ENCODE data around the gene ZNF74.

The ZNF74 gene

DNA sequence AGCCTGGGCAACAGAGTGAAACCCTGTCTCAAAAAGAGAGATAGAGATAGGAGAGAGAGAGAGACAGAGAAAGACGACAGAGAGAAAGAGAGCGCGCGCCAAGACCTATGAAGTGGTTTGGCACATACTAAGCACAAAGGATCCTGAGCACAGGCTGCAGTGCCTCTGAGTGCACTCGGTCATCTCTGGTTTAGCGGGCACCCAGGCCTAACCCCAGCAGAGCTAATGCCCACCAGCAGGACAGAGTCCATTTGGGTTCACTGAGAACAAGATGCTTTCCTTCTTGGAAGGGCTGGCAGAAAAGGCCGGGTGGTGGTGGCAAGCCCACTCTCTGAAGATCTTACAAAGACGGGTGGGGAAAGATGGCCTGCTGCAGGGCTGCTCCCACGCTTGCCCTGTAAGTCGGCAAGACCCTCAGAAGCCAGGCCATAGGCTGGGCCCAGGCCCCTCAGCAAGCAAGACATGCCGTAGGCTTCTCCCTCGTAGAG lies 40.4 kb downstream of the ZNF74 start:
- no peak for DNase-seq

DNA sequence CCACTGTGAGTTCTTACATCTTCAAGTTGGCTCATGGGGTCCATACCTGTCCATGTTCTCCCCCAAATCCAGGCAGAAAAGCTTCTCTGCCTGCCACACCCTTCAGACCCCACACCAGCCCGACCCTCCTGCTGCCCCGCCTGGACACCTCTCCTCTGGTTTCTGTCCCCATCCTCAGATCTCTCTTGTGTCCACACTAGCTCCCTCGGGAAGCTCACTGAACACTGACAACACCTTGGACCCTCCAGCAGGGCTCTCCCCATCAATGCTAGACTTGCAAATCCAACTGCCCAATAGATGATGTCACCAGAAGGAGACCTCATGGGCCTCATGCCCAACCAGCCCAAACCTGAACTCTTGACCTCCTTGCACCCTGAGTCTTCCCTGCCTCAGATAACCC lies 40.8 kb downstream of the ZNF74 start:
- DNase-seq: no peak

DNA sequence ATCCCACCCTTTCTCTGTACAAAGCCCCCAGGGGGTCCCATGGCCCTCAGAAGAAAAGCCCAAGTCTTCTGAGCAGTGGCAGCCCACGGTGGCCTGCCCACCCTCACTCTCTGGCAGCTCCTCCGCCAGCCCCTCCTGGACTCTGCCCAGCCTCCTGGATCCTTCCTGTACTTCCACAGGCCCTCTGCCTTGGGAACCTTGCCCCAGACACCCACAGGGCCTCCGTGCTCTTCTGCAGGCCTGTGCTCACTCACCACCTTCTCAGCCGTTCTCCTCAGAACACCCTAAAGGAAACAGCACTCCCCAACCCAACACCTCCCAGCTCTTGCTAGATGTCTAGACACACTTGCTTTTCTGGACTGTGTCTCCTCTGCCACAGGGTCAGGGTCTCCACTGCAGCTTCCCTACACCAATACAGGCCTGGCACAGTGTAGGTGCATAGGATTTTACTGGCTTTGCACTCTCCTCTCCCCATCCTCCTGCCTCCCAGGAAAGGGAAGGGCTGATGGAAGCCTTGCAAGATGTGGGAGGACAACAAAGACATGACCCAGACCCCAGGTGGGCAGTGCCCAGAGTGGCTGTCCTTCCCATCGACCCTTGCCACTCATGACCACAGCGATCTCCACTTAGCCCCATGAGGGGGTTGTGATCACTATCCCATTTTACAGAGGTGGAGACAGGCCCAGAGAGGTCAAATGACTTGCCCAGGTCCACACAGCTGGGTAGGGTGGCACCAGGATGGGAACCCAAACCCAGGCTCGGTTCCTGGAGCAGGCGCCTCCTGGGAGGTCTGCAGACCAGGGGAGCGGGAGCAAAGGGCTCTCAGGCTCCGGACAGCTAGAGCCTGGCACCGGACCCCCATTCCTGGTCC lies 41.7 kb downstream of the ZNF74 start:
- no peak for DNase-seq

DNA sequence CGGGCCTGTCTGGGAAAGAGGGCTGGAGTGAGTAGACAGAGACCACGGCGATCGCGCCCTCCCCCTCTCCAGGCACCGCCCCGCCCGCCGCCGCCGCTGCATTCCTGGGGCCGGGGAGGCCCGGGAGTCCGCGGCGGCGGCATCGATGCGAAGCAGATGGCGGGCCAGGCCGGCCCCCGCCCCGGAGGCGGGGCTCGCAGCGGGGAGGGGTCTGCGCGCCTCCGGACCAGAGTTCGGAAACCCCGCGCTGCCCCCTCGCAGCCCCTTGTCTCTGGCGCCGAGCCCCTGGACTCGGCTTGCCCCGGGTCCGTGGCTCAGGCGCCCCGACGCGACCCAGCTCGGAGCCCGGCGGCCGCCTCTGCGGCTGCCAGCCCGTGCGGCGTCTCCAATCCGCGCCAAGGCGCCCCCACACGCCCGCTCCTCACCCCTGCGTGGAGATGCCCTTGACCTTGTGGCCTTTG lies 42.4 kb downstream of the ZNF74 start:
- DNase-seq: no peak

DNA sequence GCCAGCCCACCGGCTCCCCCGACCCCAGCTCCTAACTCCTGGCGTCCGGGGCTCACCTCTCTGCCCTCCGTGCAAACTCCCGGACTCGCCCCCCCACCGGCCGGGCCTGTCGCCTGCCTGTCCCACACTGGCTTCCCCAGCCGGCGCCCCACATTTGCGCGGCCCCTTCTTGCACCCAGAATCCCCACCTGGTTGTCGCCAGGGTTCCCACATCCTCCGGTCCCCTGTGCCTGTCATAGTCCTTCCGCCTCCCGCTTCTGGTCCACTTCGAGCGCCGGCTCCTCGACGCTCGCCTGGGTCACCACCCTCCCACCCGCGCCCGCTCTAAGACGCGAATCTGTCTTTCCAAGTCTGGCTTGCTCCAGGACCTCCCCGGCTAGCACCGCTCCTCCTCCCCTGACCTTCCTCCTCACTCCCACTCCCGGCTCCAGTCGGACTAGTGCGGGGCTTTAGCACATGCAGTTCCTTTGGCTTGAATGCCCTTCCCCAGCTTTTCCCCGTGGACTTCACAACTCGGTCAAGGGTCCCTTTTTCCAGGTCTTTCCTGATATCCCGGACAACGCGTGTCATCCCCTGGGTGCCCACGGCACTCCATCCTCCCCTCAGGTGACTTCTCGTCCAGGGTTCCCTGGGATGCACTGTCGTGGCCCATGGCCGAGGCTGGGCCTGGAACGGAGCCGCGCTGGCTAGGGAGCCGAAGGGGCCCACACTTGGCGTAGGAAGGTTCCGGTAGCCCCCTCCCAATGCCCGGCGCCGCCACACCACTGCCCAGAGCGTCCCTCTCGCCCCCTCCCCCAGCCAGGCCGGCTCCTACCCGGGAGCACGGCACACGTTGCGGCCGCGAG lies 43.0 kb downstream of the ZNF74 start:
- DNase-seq: no peak

DNA sequence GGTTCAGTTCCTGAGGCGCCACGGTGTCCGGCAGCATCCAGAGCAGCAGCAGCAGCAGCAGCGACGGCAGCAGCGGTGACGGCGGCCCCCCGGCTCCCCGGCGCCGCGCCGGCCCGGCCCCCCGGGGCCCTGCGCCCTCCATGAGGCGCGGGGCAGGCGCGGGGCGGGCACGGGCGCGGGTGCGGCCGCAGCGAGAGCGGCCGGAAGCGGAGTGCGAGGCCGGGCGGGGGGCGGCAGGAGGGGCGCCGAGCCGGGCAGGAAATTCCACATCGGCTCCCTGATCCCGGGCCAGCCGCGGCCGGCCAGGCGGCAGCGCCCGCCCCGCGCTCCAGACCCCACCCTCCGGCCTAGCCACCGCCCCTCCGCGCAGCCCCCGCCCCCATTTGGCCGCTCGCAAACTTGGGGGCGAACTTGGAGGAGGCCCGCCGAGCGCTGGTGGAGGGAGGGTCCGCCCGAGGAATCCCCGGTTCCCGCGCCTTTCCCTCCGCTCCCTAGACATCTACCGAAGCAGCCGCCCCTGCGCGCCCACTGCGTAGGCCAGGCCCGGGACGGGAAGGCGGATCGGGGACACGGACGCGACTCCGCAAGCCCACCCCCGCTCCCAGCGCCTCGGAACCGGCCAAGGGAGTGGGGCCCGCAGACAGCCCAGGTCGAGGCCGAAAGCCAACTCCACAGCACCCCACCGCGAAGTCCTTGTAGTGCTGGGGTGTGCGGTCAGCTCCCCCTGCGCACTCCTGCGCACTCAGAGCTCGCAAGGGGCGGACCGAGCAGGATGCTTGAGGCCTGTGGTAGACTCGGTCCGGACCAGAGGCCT lies 43.9 kb downstream of the ZNF74 start, which contains the start of gene SCARF2:
Gene SCARF2 (minus strand): TSS at position 213 of the 814 bp plus-strand sequence. CDS start 71 bp downstream, at position 142.
- DNase-seq: no peak

DNA sequence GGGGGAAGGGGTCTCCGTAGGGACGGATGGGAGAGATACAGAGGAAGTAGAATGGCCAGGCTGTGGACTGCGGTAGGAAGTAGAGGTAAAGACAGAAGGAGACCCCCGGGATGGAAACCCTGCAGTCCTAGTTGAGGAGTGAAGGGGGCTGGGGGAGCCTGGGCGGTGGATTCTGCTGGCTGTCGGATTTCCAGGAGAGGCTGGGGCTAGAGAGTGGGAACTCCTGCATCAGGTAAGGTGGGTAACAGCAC lies 44.4 kb downstream of the ZNF74 start:
- DNase-seq: no peak

DNA sequence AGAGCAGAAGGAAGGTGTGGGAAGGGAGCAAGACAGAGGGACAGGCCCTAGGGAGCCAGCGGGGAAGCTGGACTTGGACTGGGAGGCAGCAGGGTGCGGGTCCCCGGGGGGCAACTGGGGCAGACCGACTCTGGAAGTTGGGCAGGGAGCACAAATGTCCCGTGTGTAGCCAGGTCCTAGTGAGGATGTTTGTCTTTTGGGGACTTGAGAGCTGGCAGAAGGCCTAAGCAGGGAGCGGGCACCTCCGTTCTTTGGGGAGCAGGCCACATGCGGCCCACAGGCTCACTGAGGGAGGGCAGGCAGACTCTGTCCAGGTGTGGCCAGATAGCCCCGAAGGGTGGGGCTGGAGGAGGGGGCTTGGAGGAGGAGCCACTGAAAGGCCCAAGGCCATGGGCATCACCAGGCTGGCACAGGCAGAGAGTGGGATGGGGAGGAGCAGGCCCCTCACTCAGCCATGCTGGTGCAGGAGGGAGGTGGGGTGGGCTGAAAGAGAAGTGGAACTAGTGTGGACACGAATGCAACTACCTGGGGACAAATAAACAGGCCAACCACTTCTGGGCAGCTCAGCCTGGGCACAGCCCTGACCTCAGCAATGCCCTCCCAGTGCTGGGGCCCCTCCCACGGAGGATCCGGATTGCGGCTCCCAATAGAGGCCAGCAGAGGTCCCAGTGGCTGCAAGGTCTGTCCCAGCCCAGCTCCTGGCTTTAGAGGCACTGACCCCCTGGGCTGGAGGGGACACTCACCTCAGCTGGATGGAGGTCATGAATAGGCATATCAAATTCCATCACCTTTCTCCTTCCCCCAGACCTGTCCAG lies 44.9 kb downstream of the ZNF74 start:
- DNase-seq: no peak

DNA sequence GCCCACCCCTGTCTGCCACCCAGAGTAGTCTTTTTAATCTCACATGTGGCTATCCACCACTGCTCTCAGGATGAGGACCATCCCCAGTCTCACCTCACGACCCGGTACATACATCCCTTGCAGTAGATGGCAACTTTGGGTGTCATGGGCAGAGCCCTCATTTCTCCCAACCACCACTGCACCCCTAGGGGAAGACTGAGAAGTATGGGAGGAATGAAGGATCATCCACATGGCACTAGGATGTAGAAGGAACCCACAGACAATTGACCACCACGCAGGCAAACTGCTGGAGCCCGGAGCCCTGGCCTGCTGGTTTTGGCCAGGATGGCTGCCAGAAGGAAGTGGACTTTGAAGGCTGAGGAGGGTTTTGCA lies 45.6 kb downstream of the ZNF74 start:
- no peak for DNase-seq

DNA sequence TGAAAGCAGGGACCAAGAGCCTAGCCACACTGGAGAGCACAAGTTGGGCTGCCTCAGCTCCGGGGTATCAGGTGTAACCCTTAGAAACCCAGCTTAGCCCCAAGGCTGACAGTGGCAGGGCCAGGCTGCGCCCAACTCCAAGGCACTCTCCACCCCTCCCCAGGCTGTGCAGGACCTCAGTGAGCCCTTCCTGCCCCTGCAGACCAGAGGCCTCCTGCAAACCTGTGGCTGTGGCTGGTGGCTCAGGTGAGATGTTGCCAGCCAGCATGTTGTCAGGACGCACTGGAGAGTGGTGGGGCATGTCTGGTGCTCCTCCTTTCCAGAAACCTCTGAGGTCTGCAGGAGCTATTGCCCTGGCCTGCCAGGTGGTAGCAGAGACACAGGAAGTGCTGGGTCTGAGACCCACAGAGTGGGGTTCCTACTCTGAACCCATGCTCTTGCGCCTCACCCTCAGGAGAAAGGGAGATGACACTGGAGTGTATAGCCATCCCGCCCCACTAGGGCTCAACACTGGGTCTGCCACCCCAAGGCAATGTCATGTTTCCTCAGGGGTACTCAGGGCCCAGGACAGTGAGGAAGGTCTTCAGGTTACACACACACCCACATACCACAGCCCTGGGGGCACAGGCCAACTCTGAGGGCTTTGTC lies 46.1 kb downstream of the ZNF74 start:
- DNase-seq: no peak

DNA sequence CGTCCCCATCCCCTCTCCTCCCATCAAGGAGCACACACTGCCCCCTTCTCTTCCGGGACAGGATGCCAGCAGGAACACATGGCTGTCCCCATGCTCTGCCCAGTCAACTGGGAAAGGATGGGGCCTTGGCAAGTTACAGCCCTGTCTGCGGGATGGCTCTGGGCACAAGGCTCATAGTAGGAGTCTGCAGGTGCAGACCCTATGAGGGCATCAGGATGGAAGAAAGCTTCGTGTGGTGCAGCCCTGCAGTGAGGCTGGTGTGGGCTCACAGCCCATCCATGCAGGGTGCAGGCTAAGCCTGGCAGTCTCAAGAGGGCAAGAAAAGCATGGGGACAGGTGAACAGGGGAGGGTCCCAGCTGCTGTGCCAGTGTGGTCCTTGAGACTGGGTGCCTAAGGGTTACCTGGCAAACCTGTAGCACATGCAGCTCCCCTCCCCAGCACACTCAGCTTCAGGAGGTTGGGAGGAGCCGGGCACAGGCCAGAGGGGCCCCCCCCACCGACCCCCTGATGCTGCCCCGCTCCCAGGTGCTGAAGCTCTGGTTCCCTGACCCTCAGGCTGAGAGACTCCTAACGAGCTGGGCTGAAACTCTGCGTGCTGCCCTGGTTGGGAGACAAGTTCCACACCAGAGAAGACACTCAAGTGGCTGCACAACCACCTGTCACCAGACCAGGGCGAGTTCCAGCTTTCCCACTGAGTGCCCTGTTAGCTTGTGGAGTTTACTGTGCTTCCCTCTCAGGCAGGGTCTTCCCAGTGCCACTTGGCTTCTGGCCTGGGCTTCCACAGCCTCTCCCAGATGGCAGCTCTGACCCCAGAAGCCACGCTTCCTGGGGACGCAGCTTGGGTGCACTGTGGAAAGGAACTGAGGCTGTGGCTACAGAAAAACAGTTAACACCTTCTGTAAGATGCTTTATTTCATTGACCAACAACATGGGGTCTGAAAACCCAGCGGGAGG lies 47.0 kb downstream of the ZNF74 start:
- DNase-seq: no peak

DNA sequence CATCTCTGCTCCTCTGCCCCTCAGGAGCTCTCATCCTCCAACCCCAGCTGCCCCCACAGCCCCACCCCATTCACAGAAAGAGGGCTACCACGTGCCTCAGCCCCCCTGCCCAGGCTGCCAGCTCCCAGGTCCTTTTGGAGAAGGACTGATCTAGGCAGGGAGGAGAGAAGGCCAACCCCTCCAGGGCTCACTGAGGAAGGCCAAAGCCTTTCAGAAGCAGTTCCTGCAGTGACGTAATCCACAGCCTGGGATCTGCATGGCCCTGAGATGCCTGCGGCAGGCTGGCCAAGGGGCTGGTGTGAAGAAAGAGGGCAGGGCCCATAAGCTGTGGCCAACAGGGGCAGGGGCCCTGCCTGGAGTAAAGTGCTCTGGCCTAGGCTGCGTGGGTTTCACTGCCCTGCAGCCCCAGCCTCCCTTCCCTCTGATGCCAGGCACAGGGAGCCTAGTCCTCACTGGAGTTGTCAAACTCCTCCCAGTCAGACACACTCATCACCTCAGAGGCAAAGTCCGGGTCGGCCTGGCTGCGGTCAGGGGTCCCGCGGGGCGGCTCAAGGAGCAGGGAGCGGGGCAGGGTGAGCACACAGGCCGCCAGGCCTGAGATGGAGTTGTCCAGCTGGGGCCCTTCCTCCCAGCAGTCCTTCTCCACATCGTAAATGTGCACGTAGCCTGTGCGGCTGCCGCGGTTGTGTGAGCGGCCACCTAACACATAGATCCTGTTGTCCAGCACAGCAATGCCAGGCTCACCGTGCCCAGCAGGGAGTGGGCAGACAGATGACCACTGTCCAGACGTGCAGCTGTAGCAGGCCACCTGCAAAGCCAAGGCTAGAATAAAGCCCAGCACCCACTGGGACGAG lies 47.9 kb downstream of the ZNF74 start:
- no peak for DNase-seq

DNA sequence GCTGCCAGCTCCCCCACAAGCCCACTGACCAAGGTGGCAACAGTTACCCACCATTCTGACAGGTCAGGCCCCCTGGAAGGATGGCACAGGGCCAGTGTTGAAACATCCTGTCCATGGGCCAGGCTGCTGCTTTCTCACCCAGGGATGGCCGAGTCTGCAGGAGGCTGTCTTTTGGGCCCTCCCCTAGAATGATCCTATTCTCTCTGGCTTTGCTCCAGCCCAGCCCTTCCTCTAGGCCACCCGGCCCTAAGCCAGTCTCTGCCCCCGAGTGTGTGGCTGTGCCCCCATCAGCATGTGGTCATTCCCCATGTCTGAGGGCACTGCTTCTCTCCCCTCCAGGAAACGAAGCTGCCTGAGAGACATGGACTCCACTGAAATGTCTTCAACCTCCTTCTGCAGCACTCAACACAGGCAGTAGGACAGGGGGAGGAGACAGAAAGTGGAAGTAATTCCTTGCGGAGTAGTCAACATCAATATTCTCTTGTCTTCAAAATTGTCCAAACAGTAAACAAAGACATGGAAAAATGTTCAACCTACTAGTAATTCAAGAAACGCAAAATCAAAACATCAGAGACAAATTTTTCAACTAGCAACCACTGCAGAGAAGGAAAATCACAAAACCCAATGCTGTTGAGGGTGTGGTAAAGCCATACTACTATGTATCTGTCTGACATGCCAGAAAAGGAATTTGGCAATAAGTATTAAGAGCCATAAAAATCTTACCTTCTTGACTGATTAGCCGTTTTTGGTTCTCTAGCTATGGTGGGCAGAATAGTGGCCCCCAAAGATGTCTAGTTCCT lies 48.7 kb downstream of the ZNF74 start:
- no peak for DNase-seq

DNA sequence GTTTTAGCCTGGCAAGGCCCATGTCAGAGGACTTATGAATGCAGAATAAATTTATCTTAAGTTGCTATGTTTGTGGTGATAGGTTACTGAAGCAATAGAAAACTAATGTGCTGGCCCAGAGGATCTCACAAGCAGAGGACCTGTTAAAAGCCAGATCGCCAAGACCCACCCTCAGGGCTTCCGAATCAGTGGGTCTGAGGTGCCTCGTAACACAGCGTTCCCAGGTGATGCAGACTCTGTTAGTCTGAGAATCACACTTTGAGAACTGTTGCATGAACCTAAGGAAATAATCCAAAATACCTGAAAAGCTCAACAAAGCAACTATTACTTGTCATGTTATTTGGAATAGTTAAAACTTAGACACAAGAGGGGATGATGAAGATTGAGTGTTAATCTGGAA lies 50.4 kb downstream of the ZNF74 start:
- no peak for DNase-seq

DNA sequence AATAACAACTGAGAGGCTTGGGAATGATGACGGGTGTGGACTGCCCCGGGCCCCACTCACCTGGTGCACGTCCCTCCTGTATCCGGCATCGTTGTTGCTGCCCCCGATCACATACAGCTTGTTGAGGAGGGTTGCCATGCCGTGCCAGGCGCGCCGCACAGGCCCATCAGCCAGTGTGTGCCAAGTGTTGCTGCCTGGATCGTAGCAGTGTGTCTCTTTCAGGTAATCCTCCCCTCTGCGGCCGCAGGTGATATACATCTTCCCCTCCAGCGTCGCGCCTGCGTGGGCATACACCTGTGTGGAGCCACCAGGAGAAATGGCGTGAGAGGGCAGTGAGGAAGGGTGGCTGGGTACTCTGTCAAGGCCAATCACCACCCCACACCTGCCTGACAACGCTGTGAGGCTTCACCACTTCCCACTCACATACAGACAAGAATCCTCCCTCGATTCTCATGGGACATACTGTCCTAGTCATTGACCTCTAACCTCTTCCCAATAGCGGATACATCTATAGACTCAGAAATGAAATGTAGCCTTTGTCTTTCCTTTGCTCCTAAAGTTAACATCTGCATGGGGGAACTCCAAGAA lies 52.5 kb downstream of the ZNF74 start:
- no peak for DNase-seq

DNA sequence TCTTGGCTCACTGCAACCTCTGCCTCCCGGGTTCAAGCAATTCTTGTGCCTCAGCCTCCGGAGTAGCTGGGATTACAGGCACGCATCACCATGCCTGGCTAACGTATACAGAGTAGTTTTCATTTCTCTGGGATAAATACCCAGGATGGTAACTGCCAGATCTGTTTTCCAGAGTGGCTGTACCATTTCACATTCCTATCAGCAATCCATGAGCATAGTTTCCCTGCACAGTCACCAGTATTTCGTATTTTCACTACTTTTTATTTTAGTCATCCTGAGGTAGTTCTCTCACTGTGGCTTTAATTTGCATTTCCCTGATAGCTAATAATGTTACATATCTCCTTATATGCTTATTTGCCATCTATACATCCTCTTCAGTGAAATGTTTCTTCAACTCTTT lies 54.7 kb downstream of the ZNF74 start:
- no peak for DNase-seq

DNA sequence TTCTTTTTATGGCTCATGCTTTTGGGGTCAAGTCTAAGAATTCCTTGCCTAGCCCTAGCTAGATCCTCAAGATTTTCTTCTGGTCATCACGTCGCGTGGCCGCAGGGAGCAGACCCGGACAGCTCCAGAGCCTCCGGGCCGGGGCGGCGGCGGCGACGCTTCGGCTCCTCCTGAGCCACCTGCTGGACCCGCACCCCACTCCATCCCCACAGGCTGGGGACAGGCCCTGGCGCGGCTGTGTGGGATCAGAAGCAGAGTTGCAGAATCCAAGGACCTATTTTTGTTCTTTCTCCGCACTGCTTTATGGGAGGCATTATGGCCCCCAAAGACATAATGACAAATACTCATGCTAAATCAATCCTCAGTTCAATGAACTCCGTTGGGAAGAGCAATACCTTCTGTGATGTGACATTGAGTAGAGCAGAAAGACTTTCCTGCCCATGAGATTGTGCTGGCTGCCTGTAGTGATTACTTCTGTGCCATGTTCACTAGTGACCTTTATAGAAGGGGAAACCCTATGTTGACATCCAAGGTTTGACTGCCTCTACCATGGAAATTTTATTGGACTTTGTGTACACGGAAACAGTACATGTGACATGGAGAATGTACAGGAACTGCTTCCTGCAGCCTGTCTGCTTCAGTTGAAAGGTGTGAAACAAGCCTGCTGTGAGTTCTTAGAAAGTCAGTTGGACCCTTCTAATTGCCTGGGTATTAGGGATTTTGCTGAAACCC lies 56.0 kb downstream of the ZNF74 start:
- DNase-seq: no peak

DNA sequence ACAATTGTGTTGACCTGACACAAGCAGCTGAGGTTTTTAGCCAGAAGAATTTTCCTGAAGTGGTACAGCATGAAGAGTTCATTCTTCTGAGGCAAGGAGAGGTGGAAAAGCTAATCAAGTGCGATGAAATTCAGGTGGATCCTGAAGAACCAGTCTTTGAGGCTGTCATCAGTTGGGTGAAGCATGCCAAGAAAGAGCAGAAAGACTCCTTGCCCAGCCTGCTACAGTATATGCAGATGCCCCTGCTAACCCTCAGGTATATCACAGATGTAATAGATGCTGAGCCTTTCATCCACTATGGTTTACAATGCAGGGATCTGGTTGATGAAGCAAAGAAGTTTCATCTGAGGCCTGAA lies 56.6 kb downstream of the ZNF74 start:
- no peak for DNase-seq

Data from activated T-cell treated with anti-CD3 and anti-CD28 coated beads, Interleukin-2, amount 50 U/mL, for 48 hours (primary cell).